WERI-Rb-1 (cell line): ENCODE data around the gene FBXW8.

Experiments
- DNase-seq: peaks from one replicate; pipeline ENCODE4 v3.0.0-alpha.2; 2020
- H3K27ac ChIP-seq: fragments of 250-450 bp; sonication (Bioruptor Pico); 2 replicates; pipeline ENCODE4 v1.5.1; 2020; ENCODE audit warnings: mild to moderate bottlenecking, moderate library complexity
- H3K27me3 ChIP-seq: fragments of 250-450 bp; sonication (Bioruptor Pico); 2 replicates; pipeline ENCODE4 v1.5.1; 2021; ENCODE audit warnings: mild to moderate bottlenecking, low read depth, moderate library complexity; ENCODE audit not compliant: insufficient read depth, severe bottlenecking
- H3K36me3 ChIP-seq: fragments of 250-450 bp; sonication (Bioruptor Pico); 2 replicates; pipeline ENCODE4 v1.5.1; 2020; ENCODE audit warnings: mild to moderate bottlenecking, moderate library complexity
- H3K4me3 ChIP-seq: 2 replicates; pipeline ENCODE4 v1.5.1; 2011; ENCODE audit warnings: low read depth, mild to moderate bottlenecking, control low read depth, low read length
- H3K9me3 ChIP-seq: fragments of 250-450 bp; sonication (Bioruptor Pico); 2 replicates; pipeline ENCODE4 v1.5.1; 2021; ENCODE audit warnings: mild to moderate bottlenecking, moderate library complexity; ENCODE audit not compliant: severe bottlenecking
- CTCF ChIP-seq: IDR thresholded peaks from 2 replicates; pipeline ENCODE4 v1.5.1; 2011; ENCODE audit warnings: low read depth, mild to moderate bottlenecking, control low read depth, inconsistent platforms, low read length

Gene FBXW8

GRCh38 chr12:116891019-116891418 lies 19.7 kb upstream of the FBXW8 start:
- no peak for TF ChIP-seq CTCF
- peaks cover 2% of the 10 kb centered on the region for H3K9me3 ChIP-seq
- H3K36me3 ChIP-seq, result no peaks in the 10 kb centered on the region
- no peak overlapping the region for H3K27ac ChIP-seq
- no peak overlapping the region for H3K4me3 ChIP-seq
- DNase-seq, result no peak
- H3K27me3 ChIP-seq, result no peaks in the 10 kb centered on the region

- no peak for DNase-seq
- Histone ChIP-seq H3K36me3 (no peaks in the 10 kb centered on the region), H3K27me3 (no peaks in the 10 kb centered on the region), H3K4me3 (no peak overlapping the region), H3K9me3 (peaks cover 2% of the 10 kb centered on the region), H3K27ac (no peak overlapping the region)
- TF ChIP-seq CTCF, result no peak
Observed at GRCh38 chr12:116892349-116893140, 18.2 kb upstream of the FBXW8 start.

- peaks cover 2% of the 10 kb centered on the region for H3K9me3 ChIP-seq
- no peak overlapping the region for H3K4me3 ChIP-seq
- TF ChIP-seq CTCF, result no peak
- no peaks in the 10 kb centered on the region for H3K27me3 ChIP-seq
- no peaks in the 10 kb centered on the region for H3K36me3 ChIP-seq
- H3K27ac ChIP-seq, result no peak overlapping the region
- no peak for DNase-seq
Observed at GRCh38 chr12:116894913-116895312, 15.8 kb upstream of the FBXW8 start.

GRCh38 chr12:116896411-116896924 lies 14.3 kb upstream of the FBXW8 start:
- H3K9me3 ChIP-seq, result no peaks in the 10 kb centered on the region
- H3K27me3 ChIP-seq, result no peaks in the 10 kb centered on the region
- H3K27ac ChIP-seq, result no peak overlapping the region
- TF ChIP-seq CTCF, result no peak
- no peaks in the 10 kb centered on the region for H3K36me3 ChIP-seq
- no peak overlapping the region for H3K4me3 ChIP-seq
- no peak for DNase-seq

GRCh38 chr12:116897476-116897875 lies 13.3 kb upstream of the FBXW8 start:
- no peaks in the 10 kb centered on the region for H3K9me3 ChIP-seq
- DNase-seq, result no peak
- TF ChIP-seq CTCF, result no peak
- H3K27me3 ChIP-seq, result no peaks in the 10 kb centered on the region
- no peak overlapping the region for H3K27ac ChIP-seq
- H3K4me3 ChIP-seq, result no peak overlapping the region
- no peaks in the 10 kb centered on the region for H3K36me3 ChIP-seq
